Adrenal gland (tissue), 5 donors: Measurements from ENCODE around the gene MFRP.

Experiments
- CTCF ChIP-seq, 6 experiments: fragments of 450-650 bp in 4 of 6; fragments of 200-600 bp in 2 of 6; sonication (generic) in 1 of 6; IDR thresholded peaks; 1 replicate in 5 of 6; 2 replicates in 1 of 6; pipeline versions ENCODE4 v1.5.1 to v1.8.0; 2016 to 2021; ENCODE audit warnings: antibody characterized with exemption in 6 of 6, mild to moderate bottlenecking in 2 of 6, moderate library complexity in 1 of 6
- POLR2A ChIP-seq, 2 donors: fragments of 450-650 bp; IDR thresholded peaks; one replicate each; pipeline ENCODE4 v1.6.1; 2017; ENCODE audit warnings: antibody characterized with exemption in 2 of 2, mild to moderate bottlenecking in 2 of 2, moderate library complexity in 1 of 2
- donor health status: DM: no; HTN: no; CAD: no.

- TF ChIP-seq CTCF (IDR thresholded peaks at IDR 0.05), result no peak
- TF ChIP-seq POLR2A (IDR thresholded peaks at IDR 0.05), result peak in 1 of 2 donors; percentile 27
Observed at GRCh38 chr11:119318240-119319135, 28.0 kb downstream of the MFRP start.
